HCT116 (cell line): ENCODE results near the gene FOXJ1.

ENCODE experiments used
- CEBPB ChIP-seq: IDR thresholded peaks from 2 replicates; pipeline ENCODE4 v1.6.1; 2012; ENCODE audit warnings: low read depth
- EGR1 ChIP-seq: IDR thresholded peaks from 2 replicates; pipeline ENCODE4 v1.6.1; 2012; ENCODE audit warnings: low read depth
- ELF1 ChIP-seq: IDR thresholded peaks from 2 replicates; pipeline ENCODE4 v1.6.1; 2012; ENCODE audit warnings: low read depth, borderline replicate concordance
- EZH2 ChIP-seq: fragments of 200-600 bp; sonication (generic); IDR thresholded peaks from 2 replicates; pipeline ENCODE4 v1.6.1; 2017; ENCODE audit warnings: antibody characterized with exemption, mixed run types
- EZH2phosphoT487 ChIP-seq: fragments of 200-600 bp; IDR thresholded peaks from 2 replicates; pipeline ENCODE4 v1.6.1; 2018; ENCODE audit warnings: antibody characterized with exemption, borderline replicate concordance
- JUND ChIP-seq: IDR thresholded peaks from 2 replicates; pipeline ENCODE4 v1.6.1; 2012
- POLR2A ChIP-seq: IDR thresholded peaks from 2 replicates; pipeline ENCODE4 v1.7.0; 2011; ENCODE audit warnings: borderline replicate concordance; ENCODE audit not compliant: insufficient read depth, insufficient read length; ENCODE audit errors: extremely low read depth
- POLR2AphosphoS5 ChIP-seq: IDR thresholded peaks from 2 replicates; pipeline ENCODE4 v1.6.1; 2011; ENCODE audit warnings: mild to moderate bottlenecking, low read depth, low read length, moderate library complexity
- RAD21 ChIP-seq: IDR thresholded peaks from 2 replicates; pipeline ENCODE4 v1.6.1; 2012; ENCODE audit warnings: low read depth, mild to moderate bottlenecking
- YY1 ChIP-seq: IDR thresholded peaks from 2 replicates; pipeline ENCODE4 v1.6.1; 2011; ENCODE audit warnings: low read length, low read depth, moderate library complexity, mild to moderate bottlenecking; ENCODE audit not compliant: insufficient replicate concordance; ENCODE audit errors: extremely low read depth
- TF ChIP-seq, protein P1 (sequence below), 3 experiments: fragments of 200-600 bp in 1 of 3; sonication (generic) in 1 of 3; IDR thresholded peaks in 2 of 3; conservative IDR thresholded peaks in 1 of 3; 2 replicates each; pipeline ENCODE4 v1.5.1; 2012 to 2017; ENCODE audit warnings: low read depth in 2 of 3, low read length in 2 of 3, antibody characterized with exemption in 1 of 3, borderline replicate concordance in 1 of 3, control low read depth in 1 of 3, mild to moderate bottlenecking in 1 of 3, mixed read lengths in 1 of 3, mixed run types in 1 of 3, moderate library complexity in 1 of 3; ENCODE audit not compliant: insufficient read depth in 1 of 3
- TF ChIP-seq, protein P2 (sequence below): IDR thresholded peaks from 2 replicates; pipeline ENCODE4 v1.6.1; 2011; ENCODE audit warnings: mild to moderate bottlenecking, low read length, moderate library complexity; ENCODE audit not compliant: insufficient replicate concordance; ENCODE audit errors: extremely low read depth

DNA sequence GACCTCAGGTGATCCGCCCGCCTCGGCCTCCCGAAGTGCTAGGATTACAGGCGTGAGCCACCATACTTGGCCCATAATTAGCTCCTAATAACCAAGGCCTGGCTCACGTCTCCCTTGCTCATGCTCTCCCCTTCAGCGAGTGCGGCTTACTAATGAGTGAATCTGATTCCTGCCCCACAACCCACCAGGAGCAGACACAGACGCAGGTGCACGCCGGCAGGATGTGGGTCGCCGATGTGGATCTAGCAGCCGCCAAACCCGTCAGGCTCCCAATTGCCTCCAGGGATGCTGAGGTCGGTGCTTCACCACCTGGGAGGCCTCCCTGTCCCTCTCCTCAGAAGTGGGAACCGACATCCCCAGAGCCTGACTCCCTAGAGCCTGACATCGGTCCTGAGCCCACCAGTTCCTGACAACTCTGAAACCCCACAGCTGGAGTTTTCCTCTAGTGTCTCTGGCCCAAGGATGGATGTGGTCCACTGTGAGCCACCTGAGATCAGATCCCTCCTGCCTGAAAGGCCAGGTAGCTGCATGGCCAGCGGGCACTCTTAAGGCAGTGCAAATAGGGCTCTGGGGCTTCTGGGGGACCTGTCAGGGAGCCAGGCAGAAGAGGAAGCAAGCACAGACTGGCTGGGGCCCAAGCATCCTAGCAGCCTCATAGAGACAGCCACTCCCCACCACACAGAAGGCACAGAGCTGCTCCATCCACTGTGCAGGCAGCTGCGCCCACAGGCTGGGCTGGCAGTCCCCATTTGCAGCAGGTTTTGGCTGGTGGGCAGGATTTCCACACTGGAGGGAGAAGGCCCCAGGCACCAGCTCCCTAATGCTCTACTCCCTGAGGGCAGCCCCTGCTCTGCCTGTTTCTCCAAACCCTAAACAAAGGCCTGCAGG lies 48.3 kb downstream of the FOXJ1 start:
- TF ChIP-seq, protein P1, sequence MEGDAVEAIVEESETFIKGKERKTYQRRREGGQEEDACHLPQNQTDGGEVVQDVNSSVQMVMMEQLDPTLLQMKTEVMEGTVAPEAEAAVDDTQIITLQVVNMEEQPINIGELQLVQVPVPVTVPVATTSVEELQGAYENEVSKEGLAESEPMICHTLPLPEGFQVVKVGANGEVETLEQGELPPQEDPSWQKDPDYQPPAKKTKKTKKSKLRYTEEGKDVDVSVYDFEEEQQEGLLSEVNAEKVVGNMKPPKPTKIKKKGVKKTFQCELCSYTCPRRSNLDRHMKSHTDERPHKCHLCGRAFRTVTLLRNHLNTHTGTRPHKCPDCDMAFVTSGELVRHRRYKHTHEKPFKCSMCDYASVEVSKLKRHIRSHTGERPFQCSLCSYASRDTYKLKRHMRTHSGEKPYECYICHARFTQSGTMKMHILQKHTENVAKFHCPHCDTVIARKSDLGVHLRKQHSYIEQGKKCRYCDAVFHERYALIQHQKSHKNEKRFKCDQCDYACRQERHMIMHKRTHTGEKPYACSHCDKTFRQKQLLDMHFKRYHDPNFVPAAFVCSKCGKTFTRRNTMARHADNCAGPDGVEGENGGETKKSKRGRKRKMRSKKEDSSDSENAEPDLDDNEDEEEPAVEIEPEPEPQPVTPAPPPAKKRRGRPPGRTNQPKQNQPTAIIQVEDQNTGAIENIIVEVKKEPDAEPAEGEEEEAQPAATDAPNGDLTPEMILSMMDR (IDR thresholded peaks at IDR 0.05 in 2 of 3, conservative IDR thresholded peaks at IDR 0.05 in 1 of 3; ENCODE audit: borderline replicate concordance in 1 of 3, insufficient read depth in 1 of 3, low read depth in 2 of 3, low read length in 2 of 3): no peak
- TF ChIP-seq EZH2 (no peak), EGR1 (no peak), JUND (no peak), YY1 (no peak), POLR2AphosphoS5 (no peak), RAD21 (no peak), EZH2phosphoT487 (no peak), POLR2A (no peak), CEBPB (no peak), ELF1 (no peak)
- TF ChIP-seq, protein P2, sequence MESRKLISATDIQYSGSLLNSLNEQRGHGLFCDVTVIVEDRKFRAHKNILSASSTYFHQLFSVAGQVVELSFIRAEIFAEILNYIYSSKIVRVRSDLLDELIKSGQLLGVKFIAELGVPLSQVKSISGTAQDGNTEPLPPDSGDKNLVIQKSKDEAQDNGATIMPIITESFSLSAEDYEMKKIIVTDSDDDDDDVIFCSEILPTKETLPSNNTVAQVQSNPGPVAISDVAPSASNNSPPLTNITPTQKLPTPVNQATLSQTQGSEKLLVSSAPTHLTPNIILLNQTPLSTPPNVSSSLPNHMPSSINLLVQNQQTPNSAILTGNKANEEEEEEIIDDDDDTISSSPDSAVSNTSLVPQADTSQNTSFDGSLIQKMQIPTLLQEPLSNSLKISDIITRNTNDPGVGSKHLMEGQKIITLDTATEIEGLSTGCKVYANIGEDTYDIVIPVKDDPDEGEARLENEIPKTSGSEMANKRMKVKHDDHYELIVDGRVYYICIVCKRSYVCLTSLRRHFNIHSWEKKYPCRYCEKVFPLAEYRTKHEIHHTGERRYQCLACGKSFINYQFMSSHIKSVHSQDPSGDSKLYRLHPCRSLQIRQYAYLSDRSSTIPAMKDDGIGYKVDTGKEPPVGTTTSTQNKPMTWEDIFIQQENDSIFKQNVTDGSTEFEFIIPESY: no peak
